Neural progenitor cell (in vitro differentiated cells): ENCODE measurements around the gene GNAT3. TPM values are rescaled to one million over a fixed set of nuclear protein-coding genes. Genes with fewer than 3 reads are reported as not detected.

Experiments
- DNase-seq: peaks from one replicate; pipeline ENCODE4 v3.0.0-alpha.2; 2016; ENCODE audit warnings: low spot score
- H2AFZ ChIP-seq: fragments of 200-600 bp; sonication (generic); replicated peaks from 2 replicates; pipeline ENCODE4 v1.6.1; 2016; ENCODE audit warnings: antibody characterized with exemption
- H3F3A ChIP-seq: fragments of 200-600 bp; sonication (generic); 2 replicates; pipeline ENCODE4 v1.6.1; 2016; ENCODE audit warnings: antibody characterized with exemption, low read depth
- H3K27ac ChIP-seq: fragments of 200-600 bp; sonication (generic); 2 replicates; pipeline ENCODE4 v1.5.1; 2016; ENCODE audit warnings: mild to moderate bottlenecking
- H3K27me3 ChIP-seq: fragments of 200-600 bp; sonication (generic); 2 replicates; pipeline ENCODE4 v1.6.1; 2016; ENCODE audit warnings: mild to moderate bottlenecking, moderate library complexity
- H3K36me3 ChIP-seq: fragments of 200-600 bp; sonication (generic); 2 replicates; pipeline ENCODE4 v1.5.1; 2016
- H3K4me1 ChIP-seq: fragments of 200-600 bp; sonication (generic); 2 replicates; pipeline ENCODE4 v1.6.1; 2016; ENCODE audit warnings: mixed run types
- H3K4me2 ChIP-seq: fragments of 200-600 bp; sonication (generic); 2 replicates; pipeline ENCODE4 v1.6.1; 2016
- H3K4me3 ChIP-seq: fragments of 200-600 bp; sonication (generic); 2 replicates; pipeline ENCODE4 v1.5.1; 2016
- H3K79me2 ChIP-seq: fragments of 200-600 bp; sonication (generic); 2 replicates; pipeline ENCODE4 v1.6.1; 2016; ENCODE audit warnings: low read depth
- H3K9ac ChIP-seq: fragments of 200-600 bp; sonication (generic); 2 replicates; pipeline ENCODE4 v1.6.1; 2016
- H3K9me3 ChIP-seq: fragments of 200-600 bp; sonication (generic); 2 replicates; pipeline ENCODE4 v1.5.1; 2016; ENCODE audit warnings: low read depth
- H4K20me1 ChIP-seq: fragments of 200-600 bp; sonication (generic); 2 replicates; pipeline ENCODE4 v1.6.1; 2016; ENCODE audit warnings: low read depth
- H3K27ac Mint-ChIP-seq: 3 replicates; pipeline ENCODE4 v1.8.0; 2021; ENCODE audit warnings: mixed read lengths
- H3K27me3 Mint-ChIP-seq: 2 replicates; pipeline ENCODE4 v1.8.0; 2022; ENCODE audit warnings: low read depth, mild to moderate bottlenecking, inconsistent platforms, moderate library complexity, mixed read lengths; ENCODE audit not compliant: insufficient read depth
- H3K36me3 Mint-ChIP-seq: 3 replicates; pipeline ENCODE4 v1.8.0; 2021; ENCODE audit warnings: mixed read lengths
- H3K4me1 Mint-ChIP-seq: 3 replicates; pipeline ENCODE4 v1.8.0; 2021; ENCODE audit warnings: mixed read lengths
- H3K4me3 Mint-ChIP-seq: 3 replicates; pipeline ENCODE4 v1.8.0; 2021; ENCODE audit warnings: mild to moderate bottlenecking, moderate library complexity, mixed read lengths
- H3K9me3 Mint-ChIP-seq: 3 replicates; pipeline ENCODE4 v1.8.0; 2020; ENCODE audit warnings: mixed read lengths
- EZH2 ChIP-seq: fragments of 200-600 bp; sonication (generic); IDR thresholded peaks from 2 replicates; pipeline ENCODE4 v1.6.1; 2017; ENCODE audit warnings: antibody characterized with exemption, mild to moderate bottlenecking, moderate library complexity
- EZH2phosphoT487 ChIP-seq: fragments of 200-600 bp; sonication (generic); IDR thresholded peaks from 2 replicates; pipeline ENCODE4 v1.6.1; 2017; ENCODE audit warnings: antibody characterized with exemption
- total RNA-seq: library from RNA; depleted of rRNA; stranded (reverse); fragments of >200 nt; gene quantifications from 2 replicates; pipeline ENCODE4 v1.2.3, GENCODE V29; 2015; ENCODE audit warnings: low replicate concordance
- TF ChIP-seq, protein P1 (sequence below): fragments of 200-600 bp; sonication (generic); IDR thresholded peaks from 2 replicates; pipeline ENCODE4 v1.5.1; 2017; ENCODE audit warnings: antibody characterized with exemption, mild to moderate bottlenecking

GNAT3 gene
- total RNA-seq, 1 donor from 2014 or later = not detected

- Histone ChIP-seq H3K27ac (no peak overlapping the region), H3K9me3 (no peaks in the 10 kb centered on the region), H3K79me2 (no peaks in the 10 kb centered on the region), H3K9ac (no peak overlapping the region), H4K20me1 (no peaks in the 10 kb centered on the region), H3K27me3 (no peaks in the 10 kb centered on the region), H3K4me3 (no peak overlapping the region), H2AFZ (no peak overlapping the region), H3K4me1 (no peaks in the 10 kb centered on the region), H3F3A (no peaks in the 10 kb centered on the region), H3K36me3 (no peaks in the 10 kb centered on the region), H3K4me2 (no peak overlapping the region)
- Mint-ChIP-seq H3K27me3 (no peaks in the 10 kb centered on the region), H3K4me1 (no peaks in the 10 kb centered on the region), H3K27ac (no peak overlapping the region), H3K4me3 (no peak overlapping the region), H3K9me3 (no peaks in the 10 kb centered on the region), H3K36me3 (no peaks in the 10 kb centered on the region)
- TF ChIP-seq, protein P1, sequence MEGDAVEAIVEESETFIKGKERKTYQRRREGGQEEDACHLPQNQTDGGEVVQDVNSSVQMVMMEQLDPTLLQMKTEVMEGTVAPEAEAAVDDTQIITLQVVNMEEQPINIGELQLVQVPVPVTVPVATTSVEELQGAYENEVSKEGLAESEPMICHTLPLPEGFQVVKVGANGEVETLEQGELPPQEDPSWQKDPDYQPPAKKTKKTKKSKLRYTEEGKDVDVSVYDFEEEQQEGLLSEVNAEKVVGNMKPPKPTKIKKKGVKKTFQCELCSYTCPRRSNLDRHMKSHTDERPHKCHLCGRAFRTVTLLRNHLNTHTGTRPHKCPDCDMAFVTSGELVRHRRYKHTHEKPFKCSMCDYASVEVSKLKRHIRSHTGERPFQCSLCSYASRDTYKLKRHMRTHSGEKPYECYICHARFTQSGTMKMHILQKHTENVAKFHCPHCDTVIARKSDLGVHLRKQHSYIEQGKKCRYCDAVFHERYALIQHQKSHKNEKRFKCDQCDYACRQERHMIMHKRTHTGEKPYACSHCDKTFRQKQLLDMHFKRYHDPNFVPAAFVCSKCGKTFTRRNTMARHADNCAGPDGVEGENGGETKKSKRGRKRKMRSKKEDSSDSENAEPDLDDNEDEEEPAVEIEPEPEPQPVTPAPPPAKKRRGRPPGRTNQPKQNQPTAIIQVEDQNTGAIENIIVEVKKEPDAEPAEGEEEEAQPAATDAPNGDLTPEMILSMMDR = no peak
- DNase-seq = no peak
Observed at GRCh38 chr7:80493121-80493849, 18.6 kb downstream of the GNAT3 start.

DNA sequence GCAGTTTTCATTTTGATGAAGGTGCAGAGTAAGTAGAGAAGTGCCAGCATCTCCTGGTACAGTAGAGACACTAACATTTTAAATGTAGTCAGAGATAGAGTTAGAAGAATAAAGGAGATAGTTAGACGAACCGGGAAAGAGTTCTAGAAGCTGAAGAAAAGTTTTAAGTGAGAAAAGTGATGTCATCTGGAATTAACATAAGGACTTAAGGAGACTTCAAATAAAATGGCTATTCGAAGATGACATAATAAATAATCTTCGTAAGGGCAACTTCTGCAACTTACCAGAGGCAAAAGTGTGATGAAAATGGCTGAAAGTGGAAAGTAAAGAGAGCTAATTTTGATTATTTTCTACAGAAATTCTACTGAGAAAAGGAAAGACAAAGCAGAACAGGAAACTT lies 20.4 kb downstream of the GNAT3 start:
- TF ChIP-seq EZH2 = no peak
- TF ChIP-seq, protein P1 = no peak
- TF ChIP-seq EZH2phosphoT487 = no peak
- no peaks in the 10 kb centered on the region for H3K79me2 ChIP-seq
- Mint-ChIP-seq H3K36me3 (no peaks in the 10 kb centered on the region), H3K4me3 (no peak overlapping the region), H3K27ac (no peak overlapping the region), H3K9me3 (no peaks in the 10 kb centered on the region), H3K4me1 (no peaks in the 10 kb centered on the region), H3K27me3 (no peaks in the 10 kb centered on the region)
- no peaks in the 10 kb centered on the region for H3K27me3 ChIP-seq
- DNase-seq = no peak
- H3K36me3 ChIP-seq = no peaks in the 10 kb centered on the region
- no peaks in the 10 kb centered on the region for H3K4me1 ChIP-seq
- no peaks in the 10 kb centered on the region for H4K20me1 ChIP-seq
- H2AFZ ChIP-seq = no peak overlapping the region
- H3F3A ChIP-seq = no peaks in the 10 kb centered on the region
- no peak overlapping the region for H3K4me2 ChIP-seq
- H3K9ac ChIP-seq = no peak overlapping the region
- H3K4me3 ChIP-seq = no peak overlapping the region
- H3K27ac ChIP-seq = no peak overlapping the region
- H3K9me3 ChIP-seq = no peaks in the 10 kb centered on the region

GRCh38 chr7:80488851-80489370 lies 23.0 kb downstream of the GNAT3 start:
- Histone ChIP-seq H3K4me2 (no peak overlapping the region), H2AFZ (no peak overlapping the region), H3K4me1 (no peaks in the 10 kb centered on the region), H4K20me1 (no peaks in the 10 kb centered on the region), H3K79me2 (no peaks in the 10 kb centered on the region), H3K9ac (no peak overlapping the region), H3K27ac (no peak overlapping the region), H3K9me3 (no peaks in the 10 kb centered on the region), H3F3A (no peaks in the 10 kb centered on the region), H3K36me3 (no peaks in the 10 kb centered on the region), H3K27me3 (no peaks in the 10 kb centered on the region), H3K4me3 (no peak overlapping the region)
- no peak overlapping the region for H3K27ac Mint-ChIP-seq
- no peaks in the 10 kb centered on the region for H3K27me3 Mint-ChIP-seq
- no peaks in the 10 kb centered on the region for H3K36me3 Mint-ChIP-seq
- H3K4me3 Mint-ChIP-seq = no peak overlapping the region
- TF ChIP-seq EZH2 (no peak), EZH2phosphoT487 (no peak)
- TF ChIP-seq, protein P1 = no peak
- no peaks in the 10 kb centered on the region for H3K9me3 Mint-ChIP-seq
- H3K4me1 Mint-ChIP-seq = no peaks in the 10 kb centered on the region
- DNase-seq = no peak
